ENCODE data around the gene BAHCC1. TPM values are rescaled to one million over a fixed set of nuclear protein-coding genes. Genes with fewer than 3 reads are reported as not detected.

The BAHCC1 gene
- total and polyA plus RNA-seq, 2 of the 8 experiments (the other 6 are each of a cell fraction or from before 2014, with no cell fraction given), result 0.26 to 0.58 TPM

DNA sequence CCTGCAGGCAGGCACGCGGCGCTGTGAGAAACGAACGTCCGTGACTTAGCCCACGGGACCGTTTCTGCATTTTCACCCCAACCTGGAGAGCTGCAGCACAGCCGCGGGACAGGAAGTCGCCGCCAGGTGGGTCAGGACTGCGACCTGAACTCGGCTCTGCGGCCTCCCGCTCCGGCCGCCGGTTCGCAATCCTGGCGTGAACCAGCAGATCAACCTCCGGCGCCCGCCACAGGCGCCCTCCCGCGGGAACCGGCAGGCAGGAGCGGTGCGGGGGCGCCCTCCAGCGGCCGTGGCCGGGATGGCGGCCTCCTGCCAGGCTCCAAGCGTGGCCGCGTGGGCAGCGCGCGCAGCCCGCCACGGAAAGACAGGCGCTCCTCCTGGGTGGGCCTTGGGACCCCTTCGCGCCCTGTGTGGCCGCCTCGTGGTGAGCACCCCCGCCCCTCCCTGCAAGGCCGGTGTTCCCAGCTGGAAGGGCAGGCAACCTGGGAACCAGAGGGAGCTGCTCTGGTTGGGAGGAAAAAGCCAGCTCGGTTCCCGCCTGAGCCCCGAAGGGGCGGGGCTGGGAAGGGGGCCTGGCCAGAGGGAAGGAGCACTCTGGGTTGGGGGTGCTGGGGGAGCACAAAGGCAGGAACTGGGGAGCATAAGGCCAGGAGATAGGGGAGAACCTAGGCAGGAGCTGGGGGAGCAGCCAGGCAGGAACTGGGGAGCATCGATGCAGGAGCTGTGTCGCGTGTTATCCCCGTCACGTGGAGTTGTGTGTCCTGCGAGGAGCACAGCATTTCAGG lies 89.1 kb downstream of the BAHCC1 start (continued):
- peak; percentile 81 for TF ChIP-seq FOSL1 (IDR thresholded peaks at IDR 0.05; ENCODE audit: insufficient read depth, low read depth, low read length)
- no peak for TF ChIP-seq CBX8 (IDR thresholded peaks at IDR 0.05; ENCODE audit: borderline replicate concordance, low read depth, low read length)
- TF ChIP-seq SRF (IDR thresholded peaks at IDR 0.05; ENCODE audit: low read depth, low read length), result 0 out of 2 replicates have a peak, but pooled peaks have one; percentile 10
- TF ChIP-seq KDM5A (IDR thresholded peaks at IDR 0.05; ENCODE audit: low read length), result no peak
- TF ChIP-seq, protein P1, sequence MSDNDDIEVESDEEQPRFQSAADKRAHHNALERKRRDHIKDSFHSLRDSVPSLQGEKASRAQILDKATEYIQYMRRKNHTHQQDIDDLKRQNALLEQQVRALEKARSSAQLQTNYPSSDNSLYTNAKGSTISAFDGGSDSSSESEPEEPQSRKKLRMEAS (IDR thresholded peaks at IDR 0.05), result peak; percentile 80
- TF ChIP-seq CTBP2 (IDR thresholded peaks at IDR 0.05; ENCODE audit: borderline replicate concordance, insufficient read depth, insufficient read length, low read length), result no peak
- TF ChIP-seq ZNF274 (IDR thresholded peaks at IDR 0.05; ENCODE audit: borderline replicate concordance, extremely low read depth, low read length), result no peak
- TF ChIP-seq CHD2 (IDR thresholded peaks at IDR 0.05; ENCODE audit: low read length), result no peak
- no peak for TF ChIP-seq SP4 (IDR thresholded peaks at IDR 0.05; ENCODE audit: low read length)
- TF ChIP-seq, protein P2, sequence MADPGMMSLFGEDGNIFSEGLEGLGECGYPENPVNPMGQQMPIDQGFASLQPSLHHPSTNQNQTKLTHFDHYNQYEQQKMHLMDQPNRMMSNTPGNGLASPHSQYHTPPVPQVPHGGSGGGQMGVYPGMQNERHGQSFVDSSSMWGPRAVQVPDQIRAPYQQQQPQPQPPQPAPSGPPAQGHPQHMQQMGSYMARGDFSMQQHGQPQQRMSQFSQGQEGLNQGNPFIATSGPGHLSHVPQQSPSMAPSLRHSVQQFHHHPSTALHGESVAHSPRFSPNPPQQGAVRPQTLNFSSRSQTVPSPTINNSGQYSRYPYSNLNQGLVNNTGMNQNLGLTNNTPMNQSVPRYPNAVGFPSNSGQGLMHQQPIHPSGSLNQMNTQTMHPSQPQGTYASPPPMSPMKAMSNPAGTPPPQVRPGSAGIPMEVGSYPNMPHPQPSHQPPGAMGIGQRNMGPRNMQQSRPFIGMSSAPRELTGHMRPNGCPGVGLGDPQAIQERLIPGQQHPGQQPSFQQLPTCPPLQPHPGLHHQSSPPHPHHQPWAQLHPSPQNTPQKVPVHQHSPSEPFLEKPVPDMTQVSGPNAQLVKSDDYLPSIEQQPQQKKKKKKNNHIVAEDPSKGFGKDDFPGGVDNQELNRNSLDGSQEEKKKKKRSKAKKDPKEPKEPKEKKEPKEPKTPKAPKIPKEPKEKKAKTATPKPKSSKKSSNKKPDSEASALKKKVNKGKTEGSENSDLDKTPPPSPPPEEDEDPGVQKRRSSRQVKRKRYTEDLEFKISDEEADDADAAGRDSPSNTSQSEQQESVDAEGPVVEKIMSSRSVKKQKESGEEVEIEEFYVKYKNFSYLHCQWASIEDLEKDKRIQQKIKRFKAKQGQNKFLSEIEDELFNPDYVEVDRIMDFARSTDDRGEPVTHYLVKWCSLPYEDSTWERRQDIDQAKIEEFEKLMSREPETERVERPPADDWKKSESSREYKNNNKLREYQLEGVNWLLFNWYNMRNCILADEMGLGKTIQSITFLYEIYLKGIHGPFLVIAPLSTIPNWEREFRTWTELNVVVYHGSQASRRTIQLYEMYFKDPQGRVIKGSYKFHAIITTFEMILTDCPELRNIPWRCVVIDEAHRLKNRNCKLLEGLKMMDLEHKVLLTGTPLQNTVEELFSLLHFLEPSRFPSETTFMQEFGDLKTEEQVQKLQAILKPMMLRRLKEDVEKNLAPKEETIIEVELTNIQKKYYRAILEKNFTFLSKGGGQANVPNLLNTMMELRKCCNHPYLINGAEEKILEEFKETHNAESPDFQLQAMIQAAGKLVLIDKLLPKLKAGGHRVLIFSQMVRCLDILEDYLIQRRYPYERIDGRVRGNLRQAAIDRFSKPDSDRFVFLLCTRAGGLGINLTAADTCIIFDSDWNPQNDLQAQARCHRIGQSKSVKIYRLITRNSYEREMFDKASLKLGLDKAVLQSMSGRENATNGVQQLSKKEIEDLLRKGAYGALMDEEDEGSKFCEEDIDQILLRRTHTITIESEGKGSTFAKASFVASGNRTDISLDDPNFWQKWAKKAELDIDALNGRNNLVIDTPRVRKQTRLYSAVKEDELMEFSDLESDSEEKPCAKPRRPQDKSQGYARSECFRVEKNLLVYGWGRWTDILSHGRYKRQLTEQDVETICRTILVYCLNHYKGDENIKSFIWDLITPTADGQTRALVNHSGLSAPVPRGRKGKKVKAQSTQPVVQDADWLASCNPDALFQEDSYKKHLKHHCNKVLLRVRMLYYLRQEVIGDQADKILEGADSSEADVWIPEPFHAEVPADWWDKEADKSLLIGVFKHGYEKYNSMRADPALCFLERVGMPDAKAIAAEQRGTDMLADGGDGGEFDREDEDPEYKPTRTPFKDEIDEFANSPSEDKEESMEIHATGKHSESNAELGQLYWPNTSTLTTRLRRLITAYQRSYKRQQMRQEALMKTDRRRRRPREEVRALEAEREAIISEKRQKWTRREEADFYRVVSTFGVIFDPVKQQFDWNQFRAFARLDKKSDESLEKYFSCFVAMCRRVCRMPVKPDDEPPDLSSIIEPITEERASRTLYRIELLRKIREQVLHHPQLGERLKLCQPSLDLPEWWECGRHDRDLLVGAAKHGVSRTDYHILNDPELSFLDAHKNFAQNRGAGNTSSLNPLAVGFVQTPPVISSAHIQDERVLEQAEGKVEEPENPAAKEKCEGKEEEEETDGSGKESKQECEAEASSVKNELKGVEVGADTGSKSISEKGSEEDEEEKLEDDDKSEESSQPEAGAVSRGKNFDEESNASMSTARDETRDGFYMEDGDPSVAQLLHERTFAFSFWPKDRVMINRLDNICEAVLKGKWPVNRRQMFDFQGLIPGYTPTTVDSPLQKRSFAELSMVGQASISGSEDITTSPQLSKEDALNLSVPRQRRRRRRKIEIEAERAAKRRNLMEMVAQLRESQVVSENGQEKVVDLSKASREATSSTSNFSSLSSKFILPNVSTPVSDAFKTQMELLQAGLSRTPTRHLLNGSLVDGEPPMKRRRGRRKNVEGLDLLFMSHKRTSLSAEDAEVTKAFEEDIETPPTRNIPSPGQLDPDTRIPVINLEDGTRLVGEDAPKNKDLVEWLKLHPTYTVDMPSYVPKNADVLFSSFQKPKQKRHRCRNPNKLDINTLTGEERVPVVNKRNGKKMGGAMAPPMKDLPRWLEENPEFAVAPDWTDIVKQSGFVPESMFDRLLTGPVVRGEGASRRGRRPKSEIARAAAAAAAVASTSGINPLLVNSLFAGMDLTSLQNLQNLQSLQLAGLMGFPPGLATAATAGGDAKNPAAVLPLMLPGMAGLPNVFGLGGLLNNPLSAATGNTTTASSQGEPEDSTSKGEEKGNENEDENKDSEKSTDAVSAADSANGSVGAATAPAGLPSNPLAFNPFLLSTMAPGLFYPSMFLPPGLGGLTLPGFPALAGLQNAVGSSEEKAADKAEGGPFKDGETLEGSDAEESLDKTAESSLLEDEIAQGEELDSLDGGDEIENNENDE (IDR thresholded peaks at IDR 0.05; ENCODE audit: insufficient replicate concordance, low read length), result no peak

Data from H1 (cell line).